Choroid plexus epithelial cell (primary cell): ENCODE data around the gene TBC1D5.

Experiments
- DNase-seq: peaks from one replicate; pipeline ENCODE4 v3.0.0-alpha.2; 2010; ENCODE audit warnings: low read depth
- H3K4me3 ChIP-seq: 2 replicates; pipeline ENCODE4 v1.5.1; 2011; ENCODE audit warnings: low read depth, mild to moderate bottlenecking, control low read depth, low read length, moderate library complexity
- TF ChIP-seq, protein P1 (sequence below): conservative IDR thresholded peaks from 2 replicates; pipeline ENCODE4 v1.5.1; 2011; ENCODE audit warnings: low read depth, mild to moderate bottlenecking, control low read depth, inconsistent platforms, low read length, moderate library complexity

Gene TBC1D5

GRCh38 chr3:17158941-17159682 is 583.3 kb downstream of the TBC1D5 start:
- H3K4me3 ChIP-seq, result no peak overlapping the region
- TF ChIP-seq, protein P1, sequence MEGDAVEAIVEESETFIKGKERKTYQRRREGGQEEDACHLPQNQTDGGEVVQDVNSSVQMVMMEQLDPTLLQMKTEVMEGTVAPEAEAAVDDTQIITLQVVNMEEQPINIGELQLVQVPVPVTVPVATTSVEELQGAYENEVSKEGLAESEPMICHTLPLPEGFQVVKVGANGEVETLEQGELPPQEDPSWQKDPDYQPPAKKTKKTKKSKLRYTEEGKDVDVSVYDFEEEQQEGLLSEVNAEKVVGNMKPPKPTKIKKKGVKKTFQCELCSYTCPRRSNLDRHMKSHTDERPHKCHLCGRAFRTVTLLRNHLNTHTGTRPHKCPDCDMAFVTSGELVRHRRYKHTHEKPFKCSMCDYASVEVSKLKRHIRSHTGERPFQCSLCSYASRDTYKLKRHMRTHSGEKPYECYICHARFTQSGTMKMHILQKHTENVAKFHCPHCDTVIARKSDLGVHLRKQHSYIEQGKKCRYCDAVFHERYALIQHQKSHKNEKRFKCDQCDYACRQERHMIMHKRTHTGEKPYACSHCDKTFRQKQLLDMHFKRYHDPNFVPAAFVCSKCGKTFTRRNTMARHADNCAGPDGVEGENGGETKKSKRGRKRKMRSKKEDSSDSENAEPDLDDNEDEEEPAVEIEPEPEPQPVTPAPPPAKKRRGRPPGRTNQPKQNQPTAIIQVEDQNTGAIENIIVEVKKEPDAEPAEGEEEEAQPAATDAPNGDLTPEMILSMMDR, result no peak
- DNase-seq, result peak; percentile 23

DNA sequence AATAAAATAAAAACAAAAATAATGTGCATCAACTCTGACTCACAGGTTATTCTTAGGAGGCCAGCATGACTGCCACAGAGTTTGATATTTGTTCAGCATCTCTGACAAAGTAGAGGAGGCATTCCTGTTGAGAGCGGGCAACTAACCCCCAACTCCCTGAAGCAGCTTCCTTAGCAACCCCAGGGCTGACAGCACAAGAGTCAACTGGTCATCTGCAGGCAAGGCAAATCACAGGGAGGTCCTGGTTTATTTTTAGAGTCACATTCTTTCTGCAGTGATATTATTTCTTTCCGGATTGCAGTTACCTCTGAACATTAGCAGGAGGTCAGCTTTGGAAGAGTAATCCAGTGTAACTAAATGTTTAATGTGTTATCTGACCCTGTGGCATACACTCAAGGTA is 584.7 kb downstream of the TBC1D5 start:
- peak; percentile 68 for DNase-seq
- TF ChIP-seq, protein P1, result no peak
- no peak overlapping the region for H3K4me3 ChIP-seq

GRCh38 chr3:17156864-17157263 is 585.6 kb downstream of the TBC1D5 start:
- H3K4me3 ChIP-seq, result no peak overlapping the region
- DNase-seq, result no peak
- TF ChIP-seq, protein P1, result no peak

- H3K4me3 ChIP-seq, result no peak overlapping the region
- TF ChIP-seq, protein P1, result no peak
- DNase-seq, result no peak
These were observed 586.5 kb downstream of the TBC1D5 start for GRCh38 chr3:17155951-17156350.

DNA sequence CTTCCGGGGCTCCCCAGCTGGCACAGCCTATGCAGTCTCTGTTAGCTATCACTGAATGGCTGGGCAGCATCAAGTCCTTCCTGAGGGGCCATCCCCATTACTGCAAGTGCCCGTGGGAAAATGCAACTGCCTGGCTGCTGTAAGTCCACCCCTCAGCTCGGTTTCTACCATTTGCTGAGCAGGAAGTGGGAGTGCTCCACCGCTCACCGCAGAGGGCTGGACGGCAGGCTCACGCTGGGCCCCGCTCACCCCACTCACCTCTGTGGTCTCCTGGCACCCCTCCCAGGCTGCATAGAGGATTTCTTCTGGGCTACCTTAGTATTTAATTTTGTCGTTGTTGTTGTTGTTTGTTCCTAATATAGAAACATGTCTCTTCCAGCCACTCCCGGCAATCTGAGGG is 587.5 kb downstream of the TBC1D5 start:
- DNase-seq, result peak; percentile 21
- no peak overlapping the region for H3K4me3 ChIP-seq
- TF ChIP-seq, protein P1, result no peak

- no peak overlapping the region for H3K4me3 ChIP-seq
- no peak for DNase-seq
- TF ChIP-seq, protein P1, result no peak
These were observed 588.2 kb downstream of the TBC1D5 start for GRCh38 chr3:17154221-17154620.

- no peak overlapping the region for H3K4me3 ChIP-seq
- DNase-seq, result no peak
- TF ChIP-seq, protein P1, result no peak
These were observed 589.2 kb downstream of the TBC1D5 start for GRCh38 chr3:17153209-17153608.
